Neural crest cell (in vitro differentiated cells): ENCODE results near the gene KDM2A. TPM values are rescaled to one million over a fixed set of nuclear protein-coding genes. Genes with fewer than 3 reads are reported as not detected.
"Not testable (repeated sequence)": the region's sequence is repeated elsewhere in the genome, so short reads cannot be mapped to it uniquely, and the experiment has no call there.

Experiments used
- DNase-seq: peaks from one replicate; pipeline ENCODE4 v3.0.0; 2021; ENCODE audit warnings: low read depth, mixed read lengths, low spot score
- H3K27ac Mint-ChIP-seq: one replicate; pipeline ENCODE4 v1.8.0; 2021; ENCODE audit warnings: mild to moderate bottlenecking, mixed read lengths; ENCODE audit not compliant: unreplicated experiment
- H3K27me3 Mint-ChIP-seq: 2 replicates; pipeline ENCODE4 v1.8.0; 2021; ENCODE audit warnings: low read depth, mild to moderate bottlenecking, mixed read lengths
- H3K36me3 Mint-ChIP-seq: 2 replicates; pipeline ENCODE4 v1.8.0; 2021; ENCODE audit warnings: low read depth, mild to moderate bottlenecking, mixed read lengths
- H3K4me1 Mint-ChIP-seq: 2 replicates; pipeline ENCODE4 v1.8.0; 2021; ENCODE audit warnings: mixed read lengths
- H3K4me3 Mint-ChIP-seq: one replicate; pipeline ENCODE4 v1.8.0; 2021; ENCODE audit warnings: mild to moderate bottlenecking, mixed read lengths
- H3K9me3 Mint-ChIP-seq: 2 replicates; pipeline ENCODE4 v1.8.0; 2021; ENCODE audit warnings: mixed read lengths
- total RNA-seq: library from RNA; stranded (reverse); gene quantifications from 2 replicates; pipeline ENCODE4 v1.2.1, GENCODE V29; 2021
- TF ChIP-seq, protein P1 (sequence below): fragments of 200-600 bp; sonication (generic); conservative IDR thresholded peaks from 2 replicates; pipeline ENCODE4 v1.5.0; 2021; ENCODE audit warnings: antibody characterized with exemption, mild to moderate bottlenecking

Gene KDM2A
- total RNA-seq, 1 donor from 2014 or later, result 67.4 TPM

DNA sequence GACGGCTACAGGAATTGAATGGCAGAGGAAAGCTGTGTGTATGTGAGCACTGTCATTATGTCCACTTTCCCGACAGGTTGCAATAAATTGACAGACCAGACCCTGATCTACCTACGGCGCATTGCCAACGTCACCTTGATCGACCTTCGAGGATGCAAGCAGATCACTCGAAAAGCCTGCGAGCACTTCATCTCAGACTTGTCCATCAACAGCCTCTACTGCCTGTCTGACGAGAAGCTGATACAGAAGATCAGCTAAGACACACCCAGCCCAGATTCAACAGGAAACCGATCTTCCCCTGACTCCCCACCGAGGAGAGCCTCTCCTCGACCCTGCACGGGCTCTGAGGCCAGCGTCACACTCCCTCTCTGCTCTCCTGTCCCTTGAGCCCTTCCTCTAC is 135.7 kb downstream of the KDM2A start:
- no peak for DNase-seq
- Mint-ChIP-seq H3K4me1 (no peaks in the 10 kb centered on the region), H3K27ac (no peak overlapping the region), H3K36me3 (peaks cover 15% of the 10 kb centered on the region), H3K27me3 (no peaks in the 10 kb centered on the region), H3K9me3 (no peaks in the 10 kb centered on the region), H3K4me3 (no peak overlapping the region)
- TF ChIP-seq, protein P1, sequence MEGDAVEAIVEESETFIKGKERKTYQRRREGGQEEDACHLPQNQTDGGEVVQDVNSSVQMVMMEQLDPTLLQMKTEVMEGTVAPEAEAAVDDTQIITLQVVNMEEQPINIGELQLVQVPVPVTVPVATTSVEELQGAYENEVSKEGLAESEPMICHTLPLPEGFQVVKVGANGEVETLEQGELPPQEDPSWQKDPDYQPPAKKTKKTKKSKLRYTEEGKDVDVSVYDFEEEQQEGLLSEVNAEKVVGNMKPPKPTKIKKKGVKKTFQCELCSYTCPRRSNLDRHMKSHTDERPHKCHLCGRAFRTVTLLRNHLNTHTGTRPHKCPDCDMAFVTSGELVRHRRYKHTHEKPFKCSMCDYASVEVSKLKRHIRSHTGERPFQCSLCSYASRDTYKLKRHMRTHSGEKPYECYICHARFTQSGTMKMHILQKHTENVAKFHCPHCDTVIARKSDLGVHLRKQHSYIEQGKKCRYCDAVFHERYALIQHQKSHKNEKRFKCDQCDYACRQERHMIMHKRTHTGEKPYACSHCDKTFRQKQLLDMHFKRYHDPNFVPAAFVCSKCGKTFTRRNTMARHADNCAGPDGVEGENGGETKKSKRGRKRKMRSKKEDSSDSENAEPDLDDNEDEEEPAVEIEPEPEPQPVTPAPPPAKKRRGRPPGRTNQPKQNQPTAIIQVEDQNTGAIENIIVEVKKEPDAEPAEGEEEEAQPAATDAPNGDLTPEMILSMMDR, result no peak

DNA sequence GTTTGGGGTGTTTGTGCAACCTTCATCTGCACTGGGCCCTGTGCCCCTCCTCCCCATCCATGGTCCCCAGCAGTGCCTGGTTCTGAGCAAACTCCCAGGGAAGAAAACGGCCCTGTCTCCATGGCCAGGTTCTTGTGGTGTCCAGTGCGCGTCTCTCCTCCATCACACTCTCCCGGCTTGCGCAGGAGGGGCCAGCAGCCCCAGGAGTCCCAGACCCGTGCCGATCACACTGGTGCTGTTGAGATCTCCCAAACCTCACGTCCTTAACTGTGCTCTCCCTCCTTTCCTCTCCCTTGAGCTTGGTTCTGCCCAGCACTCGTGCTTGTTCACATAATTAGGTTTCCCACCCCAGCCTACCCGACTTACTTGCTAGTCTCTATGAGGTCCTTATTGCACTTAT is 136.3 kb downstream of the KDM2A start:
- Mint-ChIP-seq H3K27me3 (no peaks in the 10 kb centered on the region), H3K4me3 (no peak overlapping the region), H3K9me3 (no peaks in the 10 kb centered on the region), H3K27ac (peak overlapping the region; percentile 73), H3K4me1 (peaks cover under 1% of the 10 kb centered on the region), H3K36me3 (peaks cover 16% of the 10 kb centered on the region)
- TF ChIP-seq, protein P1, result no peak
- DNase-seq, result no peak

DNA sequence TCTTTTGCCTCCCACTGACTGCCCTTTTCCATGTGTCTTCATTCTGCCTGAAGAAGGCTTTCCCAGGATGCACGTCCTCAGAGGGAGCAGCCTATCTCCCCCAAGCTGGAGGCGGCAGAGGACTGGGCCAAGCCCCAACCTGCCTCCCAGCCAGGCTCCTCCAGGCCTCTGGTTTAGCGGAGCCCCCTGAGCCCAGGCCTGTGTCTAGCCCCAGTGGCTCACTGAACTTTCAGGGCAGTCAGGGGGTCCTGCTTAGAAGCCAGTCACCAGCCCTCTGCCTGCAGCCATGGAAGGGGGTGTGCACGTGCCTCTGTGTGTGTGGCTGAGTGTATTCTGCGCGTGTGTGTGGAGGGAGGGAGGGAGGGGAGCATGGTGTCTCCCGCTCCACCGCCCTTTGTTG is 136.8 kb downstream of the KDM2A start:
- Mint-ChIP-seq H3K9me3 (no peaks in the 10 kb centered on the region), H3K4me1 (peaks cover 3% of the 10 kb centered on the region), H3K4me3 (no peak overlapping the region), H3K27me3 (no peaks in the 10 kb centered on the region), H3K27ac (no peak overlapping the region), H3K36me3 (peaks cover 16% of the 10 kb centered on the region)
- TF ChIP-seq, protein P1, result no peak
- DNase-seq, result no peak

DNA sequence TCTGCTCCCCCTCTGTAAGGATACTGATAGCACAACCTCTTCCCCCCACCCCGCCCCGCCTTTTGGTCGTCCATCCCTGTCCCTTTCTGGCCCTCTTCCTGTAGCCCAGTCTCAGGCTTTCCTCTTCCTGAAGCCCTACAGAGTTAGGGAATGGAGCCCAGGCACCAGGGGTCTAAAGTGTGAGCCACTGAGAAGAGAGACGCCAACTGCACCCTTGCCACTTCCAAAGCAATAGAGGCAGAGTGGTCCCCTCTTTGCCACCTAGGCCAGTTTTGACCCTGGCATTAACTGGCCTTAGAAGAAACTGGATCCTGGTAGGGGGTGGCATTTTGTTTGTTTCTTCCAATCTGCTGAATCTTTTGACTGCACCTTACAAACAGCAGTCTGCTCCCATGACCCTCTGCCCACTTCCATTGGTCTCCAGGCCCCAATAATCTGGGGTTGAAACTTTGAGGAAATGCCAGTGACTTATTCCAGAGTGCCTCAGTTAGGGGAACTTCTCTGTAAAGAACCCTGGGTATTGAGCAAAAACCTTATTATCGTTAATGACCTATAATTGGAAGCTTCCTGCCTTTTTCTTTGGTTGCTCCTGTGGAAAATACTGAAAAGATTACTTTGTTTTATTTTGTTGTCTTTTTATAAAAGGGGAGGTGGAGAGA is 137.5 kb downstream of the KDM2A start:
- no peak for DNase-seq
- TF ChIP-seq, protein P1, result no peak
- Mint-ChIP-seq H3K4me1 (peaks cover 8% of the 10 kb centered on the region), H3K4me3 (peak overlapping the region; percentile 18), H3K36me3 (peaks cover 16% of the 10 kb centered on the region), H3K27me3 (no peaks in the 10 kb centered on the region), H3K9me3 (no peaks in the 10 kb centered on the region), H3K27ac (no peak overlapping the region)

DNA sequence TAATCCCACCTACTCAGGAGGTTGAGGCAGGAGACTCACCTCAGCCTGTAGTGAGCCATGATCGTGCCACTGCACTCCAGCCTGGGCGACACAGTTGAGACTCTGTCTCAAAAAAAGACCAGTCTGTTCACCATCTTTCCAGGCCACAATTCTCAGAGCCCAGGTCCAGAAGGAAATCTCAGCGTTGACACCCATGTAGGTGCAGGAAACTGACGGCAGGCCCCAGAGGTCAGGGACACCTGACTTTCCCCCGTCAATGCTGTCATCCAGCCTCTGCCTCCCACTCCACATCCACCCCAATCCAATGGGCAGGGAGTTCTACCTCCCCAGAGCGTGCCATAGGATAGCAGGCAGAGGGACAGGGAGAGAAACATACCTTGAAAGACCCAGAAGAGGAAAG is 141.3 kb downstream of the KDM2A start:
- Mint-ChIP-seq H3K27me3 (peaks cover 3% of the 10 kb centered on the region), H3K36me3 (peaks cover 8% of the 10 kb centered on the region), H3K4me3 (peak overlapping the region; percentile 55), H3K9me3 (no peaks in the 10 kb centered on the region), H3K27ac (no peak overlapping the region), H3K4me1 (peaks cover 23% of the 10 kb centered on the region)
- no peak for DNase-seq
- TF ChIP-seq, protein P1, result no peak

DNA sequence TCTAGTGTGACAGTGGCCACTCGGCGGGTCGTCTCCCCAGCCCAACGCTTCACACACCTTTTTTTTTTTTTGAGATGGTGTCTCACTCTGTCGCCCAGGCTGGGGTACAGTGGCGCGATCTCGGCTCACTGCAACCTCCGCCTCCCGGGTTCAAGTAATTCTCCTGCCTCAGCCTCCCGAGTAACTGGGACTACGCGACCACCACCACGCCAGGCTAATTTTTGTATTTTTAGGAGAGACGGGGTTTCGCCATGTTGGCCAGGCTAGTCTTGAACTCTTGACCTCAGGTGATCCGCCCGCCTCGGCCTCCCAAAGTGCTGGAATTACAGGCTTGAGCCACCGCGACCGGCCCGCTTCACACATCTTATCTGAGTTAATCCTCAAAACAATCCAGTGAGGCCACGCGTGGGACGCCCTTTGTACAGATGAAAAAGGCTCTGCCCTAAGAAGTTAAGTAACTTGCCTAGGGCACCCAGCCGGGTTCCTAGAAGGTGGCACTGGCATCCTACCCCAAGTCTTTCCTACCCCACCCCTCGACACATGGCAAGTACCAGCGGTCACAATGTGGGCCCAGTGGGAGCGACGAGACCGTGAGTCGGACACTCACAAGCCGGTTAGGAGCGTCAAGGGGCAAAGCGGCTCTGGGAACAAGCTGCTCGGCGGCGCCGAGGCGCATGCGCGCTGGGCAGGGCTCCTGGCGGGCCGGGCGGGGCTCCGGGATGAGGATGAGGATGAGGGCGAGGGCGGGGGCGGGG is 142.0 kb downstream of the KDM2A start:
- not testable (repeated sequence) for H3K9me3 Mint-ChIP-seq, H3K27me3 Mint-ChIP-seq, H3K36me3 Mint-ChIP-seq, H3K27ac Mint-ChIP-seq
- peak overlapping the region; percentile 85 for H3K4me3 Mint-ChIP-seq
- peaks cover 28% of the 10 kb centered on the region for H3K4me1 Mint-ChIP-seq
- peak; percentile 61 for DNase-seq
